GM23338 (cell line): ENCODE measurements around the gene AFF3. TPM values are rescaled to one million over a fixed set of nuclear protein-coding genes. Genes with fewer than 3 reads are reported as not detected.

Experiments
- ATAC-seq: fragments of 200-7000 bp; cut with Tn5 transposase; 3 replicates; pipeline ENCODE4 v1.9.1; 2020
- DNase-seq: peaks from one replicate; pipeline ENCODE4 v3.0.0-alpha.2; 2015; ENCODE audit warnings: low spot score
- H2AFZ ChIP-seq: fragments of 200-600 bp; sonication (generic); 2 replicates; pipeline ENCODE4 v1.8.0; 2016; ENCODE audit warnings: antibody characterized with exemption, mild to moderate bottlenecking, moderate library complexity
- H3F3A ChIP-seq: fragments of 200-600 bp; sonication (generic); replicated peaks from 2 replicates; pipeline ENCODE4 v1.8.0; 2017; ENCODE audit warnings: antibody characterized with exemption, mixed run types, low read depth
- H3K27ac ChIP-seq: fragments of 200-600 bp; sonication (generic); 2 replicates; pipeline ENCODE4 v1.6.1; 2016; ENCODE audit warnings: low read depth
- H3K27me3 ChIP-seq: fragments of 200-600 bp; sonication (generic); 2 replicates; pipeline ENCODE4 v1.8.0; 2016; ENCODE audit warnings: mild to moderate bottlenecking, mixed run types, moderate library complexity; ENCODE audit not compliant: insufficient read depth
- H3K36me3 ChIP-seq: fragments of 200-600 bp; sonication (generic); 2 replicates; pipeline ENCODE4 v1.8.0; 2016; ENCODE audit warnings: mild to moderate bottlenecking; ENCODE audit not compliant: insufficient read depth
- H3K4me1 ChIP-seq: fragments of 200-600 bp; sonication (generic); 2 replicates; pipeline ENCODE4 v1.8.0; 2016; ENCODE audit warnings: mild to moderate bottlenecking, moderate library complexity; ENCODE audit not compliant: insufficient read depth
- H3K4me2 ChIP-seq: fragments of 200-600 bp; sonication (generic); 2 replicates; pipeline ENCODE4 v1.7.1; 2017; ENCODE audit warnings: mixed run types
- H3K4me3 ChIP-seq: fragments of 200-600 bp; sonication (generic); 2 replicates; pipeline ENCODE4 v1.6.1; 2016; ENCODE audit warnings: mixed run types
- H3K79me2 ChIP-seq: fragments of 200-600 bp; sonication (generic); replicated peaks from 2 replicates; pipeline ENCODE4 v1.8.0; 2017; ENCODE audit warnings: mild to moderate bottlenecking; ENCODE audit not compliant: insufficient read depth
- H3K9me2 ChIP-seq: fragments of 200-600 bp; sonication (generic); 2 replicates; pipeline ENCODE4 v1.8.0; 2017; ENCODE audit not compliant: insufficient read depth
- H4K20me1 ChIP-seq: fragments of 200-600 bp; sonication (generic); replicated peaks from 2 replicates; pipeline ENCODE4 v1.8.0; 2017; ENCODE audit warnings: mild to moderate bottlenecking; ENCODE audit not compliant: insufficient read depth
- H3K27ac Mint-ChIP-seq: 2 replicates; pipeline ENCODE4 v1.8.0; 2020; ENCODE audit warnings: inconsistent platforms, mild to moderate bottlenecking, moderate library complexity, mixed read lengths
- H3K27me3 Mint-ChIP-seq: 3 replicates; pipeline ENCODE4 v1.8.0; 2022; ENCODE audit warnings: low read depth, mild to moderate bottlenecking, moderate library complexity, mixed read lengths, inconsistent platforms; ENCODE audit not compliant: insufficient read depth, poor library complexity
- H3K36me3 Mint-ChIP-seq: 3 replicates; pipeline ENCODE4 v1.8.0; 2021; ENCODE audit warnings: low read depth, mild to moderate bottlenecking, inconsistent platforms, moderate library complexity, mixed read lengths
- H3K4me1 Mint-ChIP-seq: 3 replicates; pipeline ENCODE4 v1.8.0; 2020; ENCODE audit warnings: mild to moderate bottlenecking, inconsistent platforms, mixed read lengths
- H3K4me3 Mint-ChIP-seq: 3 replicates; pipeline ENCODE4 v1.8.0; 2021; ENCODE audit warnings: moderate library complexity, mild to moderate bottlenecking, inconsistent platforms, mixed read lengths
- H3K9me3 Mint-ChIP-seq: 3 replicates; pipeline ENCODE4 v1.8.0; 2020; ENCODE audit warnings: moderate library complexity, mild to moderate bottlenecking, inconsistent platforms, mixed read lengths
- CREB1 ChIP-seq: fragments of 250-450 bp; sonication (Bioruptor Pico); IDR thresholded peaks from 2 replicates; pipeline ENCODE4 v1.5.0; 2020; ENCODE audit warnings: low read depth, mild to moderate bottlenecking, moderate library complexity
- EZH2 ChIP-seq: fragments of 200-600 bp; sonication (generic); IDR thresholded peaks from one replicate; pipeline ENCODE4 v1.8.0; 2017; ENCODE audit warnings: antibody characterized with exemption, mild to moderate bottlenecking, low read depth; ENCODE audit not compliant: unreplicated experiment
- EZH2phosphoT487 ChIP-seq: fragments of 200-600 bp; sonication (generic); IDR thresholded peaks from one replicate; pipeline ENCODE4 v1.8.1; 2018; ENCODE audit warnings: antibody characterized with exemption; ENCODE audit not compliant: unreplicated experiment
- JUNB ChIP-seq: IDR thresholded peaks from one replicate; pipeline ENCODE4 v1.6.1; 2016; ENCODE audit warnings: antibody characterized with exemption; ENCODE audit not compliant: unreplicated experiment
- NANOG ChIP-seq: IDR thresholded peaks from 2 replicates; pipeline ENCODE4 v1.6.1; 2016; ENCODE audit warnings: antibody characterized with exemption, borderline replicate concordance
- POLR2AphosphoS5 ChIP-seq: IDR thresholded peaks from 2 replicates; pipeline ENCODE4 v1.6.1; 2016; ENCODE audit warnings: antibody characterized with exemption, low read depth
- STAT1 ChIP-seq: IDR thresholded peaks from one replicate; pipeline ENCODE4 v1.6.1; 2016; ENCODE audit warnings: antibody characterized with exemption; ENCODE audit not compliant: unreplicated experiment
- ZNF114 ChIP-seq: fragments of 250-450 bp; sonication (Bioruptor Pico); IDR thresholded peaks from 2 replicates; pipeline ENCODE4 v1.5.0; 2020; ENCODE audit warnings: mild to moderate bottlenecking, moderate library complexity
- ZNF331 ChIP-seq: fragments of 250-450 bp; sonication (Bioruptor Pico); IDR thresholded peaks from 2 replicates; pipeline ENCODE4 v1.5.0; 2020; ENCODE audit warnings: low read depth, mild to moderate bottlenecking, moderate library complexity
- polyA plus RNA-seq: library from polyadenylated mRNA; unstranded; fragments of >200 nt; fragmentation: Nextera tagmentation; extraction: Ambion mirVana; gene quantifications from 2 replicates; pipeline ENCODE4 v1.2.1, GENCODE V29; 2016
- total RNA-seq: library from RNA; depleted of rRNA; stranded (reverse); fragments of >200 nt; shearing (Covaris generic); gene quantifications from 2 replicates; pipeline ENCODE4 v1.2.3, GENCODE V29; 2014
- TF ChIP-seq, protein P1 (sequence below): fragments of 250-450 bp; sonication (Bioruptor Pico); IDR thresholded peaks from 2 replicates; pipeline ENCODE4 v1.5.0; 2020; ENCODE audit warnings: mild to moderate bottlenecking, moderate library complexity
- TF ChIP-seq, protein P2 (sequence below): IDR thresholded peaks from 2 replicates; pipeline ENCODE4 v1.6.1; 2016; ENCODE audit warnings: antibody characterized with exemption
- TF ChIP-seq, protein P3 (sequence below), 2 experiments: fragments of 200-600 bp in 1 of 2; sonication (generic) in 1 of 2; conservative IDR thresholded peaks; 2 replicates each; pipeline versions ENCODE4 v1.5.1 to v1.6.1; 2016 to 2017; ENCODE audit warnings: antibody characterized with exemption in 2 of 2, low read depth in 2 of 2, mild to moderate bottlenecking in 2 of 2, moderate library complexity in 1 of 2
- TF ChIP-seq, protein P4 (sequence below): IDR thresholded peaks from one replicate; pipeline ENCODE4 v1.6.1; 2018; ENCODE audit warnings: antibody characterized with exemption; ENCODE audit not compliant: unreplicated experiment

Gene AFF3
- total and polyA plus RNA-seq, 2 experiments from 2014 or later, result 0.73 to 1.4 TPM

DNA sequence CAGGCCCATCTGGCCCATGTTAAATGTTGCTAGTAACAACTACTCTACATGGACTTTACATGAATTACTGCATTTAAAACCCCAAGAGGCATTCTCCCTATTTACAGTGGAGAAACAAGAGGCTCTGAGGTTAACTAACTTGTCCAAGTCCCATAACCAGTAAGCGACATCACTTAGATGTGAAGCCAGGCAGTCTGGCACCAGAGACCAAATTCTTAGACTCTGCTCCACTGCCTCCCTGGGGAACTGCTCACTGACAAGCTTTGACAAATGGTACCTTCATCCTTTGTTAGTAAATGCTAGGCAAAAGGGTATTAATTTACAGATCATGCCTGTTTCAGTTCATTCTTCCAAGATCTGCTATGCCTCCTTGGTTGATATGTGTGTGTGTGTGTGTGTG is 124.8 kb downstream of the AFF3 start:
- Histone ChIP-seq H3K79me2 (no peaks in the 10 kb centered on the region), H3K27me3 (no peaks in the 10 kb centered on the region), H3K36me3 (no peaks in the 10 kb centered on the region), H3K4me3 (no peak overlapping the region), H3F3A (no peaks in the 10 kb centered on the region), H3K27ac (no peak overlapping the region), H3K9me2 (no peaks in the 10 kb centered on the region), H3K4me1 (no peaks in the 10 kb centered on the region), H3K4me2 (no peak overlapping the region), H4K20me1 (no peaks in the 10 kb centered on the region), H2AFZ (no peak overlapping the region)
- no peak overlapping the region for H3K4me3 Mint-ChIP-seq
- H3K27ac Mint-ChIP-seq, result no peak overlapping the region
- no peaks in the 10 kb centered on the region for H3K9me3 Mint-ChIP-seq
- H3K36me3 Mint-ChIP-seq, result no peaks in the 10 kb centered on the region
- ATAC-seq (no peak), DNase-seq (no peak)
- TF ChIP-seq, protein P1, sequence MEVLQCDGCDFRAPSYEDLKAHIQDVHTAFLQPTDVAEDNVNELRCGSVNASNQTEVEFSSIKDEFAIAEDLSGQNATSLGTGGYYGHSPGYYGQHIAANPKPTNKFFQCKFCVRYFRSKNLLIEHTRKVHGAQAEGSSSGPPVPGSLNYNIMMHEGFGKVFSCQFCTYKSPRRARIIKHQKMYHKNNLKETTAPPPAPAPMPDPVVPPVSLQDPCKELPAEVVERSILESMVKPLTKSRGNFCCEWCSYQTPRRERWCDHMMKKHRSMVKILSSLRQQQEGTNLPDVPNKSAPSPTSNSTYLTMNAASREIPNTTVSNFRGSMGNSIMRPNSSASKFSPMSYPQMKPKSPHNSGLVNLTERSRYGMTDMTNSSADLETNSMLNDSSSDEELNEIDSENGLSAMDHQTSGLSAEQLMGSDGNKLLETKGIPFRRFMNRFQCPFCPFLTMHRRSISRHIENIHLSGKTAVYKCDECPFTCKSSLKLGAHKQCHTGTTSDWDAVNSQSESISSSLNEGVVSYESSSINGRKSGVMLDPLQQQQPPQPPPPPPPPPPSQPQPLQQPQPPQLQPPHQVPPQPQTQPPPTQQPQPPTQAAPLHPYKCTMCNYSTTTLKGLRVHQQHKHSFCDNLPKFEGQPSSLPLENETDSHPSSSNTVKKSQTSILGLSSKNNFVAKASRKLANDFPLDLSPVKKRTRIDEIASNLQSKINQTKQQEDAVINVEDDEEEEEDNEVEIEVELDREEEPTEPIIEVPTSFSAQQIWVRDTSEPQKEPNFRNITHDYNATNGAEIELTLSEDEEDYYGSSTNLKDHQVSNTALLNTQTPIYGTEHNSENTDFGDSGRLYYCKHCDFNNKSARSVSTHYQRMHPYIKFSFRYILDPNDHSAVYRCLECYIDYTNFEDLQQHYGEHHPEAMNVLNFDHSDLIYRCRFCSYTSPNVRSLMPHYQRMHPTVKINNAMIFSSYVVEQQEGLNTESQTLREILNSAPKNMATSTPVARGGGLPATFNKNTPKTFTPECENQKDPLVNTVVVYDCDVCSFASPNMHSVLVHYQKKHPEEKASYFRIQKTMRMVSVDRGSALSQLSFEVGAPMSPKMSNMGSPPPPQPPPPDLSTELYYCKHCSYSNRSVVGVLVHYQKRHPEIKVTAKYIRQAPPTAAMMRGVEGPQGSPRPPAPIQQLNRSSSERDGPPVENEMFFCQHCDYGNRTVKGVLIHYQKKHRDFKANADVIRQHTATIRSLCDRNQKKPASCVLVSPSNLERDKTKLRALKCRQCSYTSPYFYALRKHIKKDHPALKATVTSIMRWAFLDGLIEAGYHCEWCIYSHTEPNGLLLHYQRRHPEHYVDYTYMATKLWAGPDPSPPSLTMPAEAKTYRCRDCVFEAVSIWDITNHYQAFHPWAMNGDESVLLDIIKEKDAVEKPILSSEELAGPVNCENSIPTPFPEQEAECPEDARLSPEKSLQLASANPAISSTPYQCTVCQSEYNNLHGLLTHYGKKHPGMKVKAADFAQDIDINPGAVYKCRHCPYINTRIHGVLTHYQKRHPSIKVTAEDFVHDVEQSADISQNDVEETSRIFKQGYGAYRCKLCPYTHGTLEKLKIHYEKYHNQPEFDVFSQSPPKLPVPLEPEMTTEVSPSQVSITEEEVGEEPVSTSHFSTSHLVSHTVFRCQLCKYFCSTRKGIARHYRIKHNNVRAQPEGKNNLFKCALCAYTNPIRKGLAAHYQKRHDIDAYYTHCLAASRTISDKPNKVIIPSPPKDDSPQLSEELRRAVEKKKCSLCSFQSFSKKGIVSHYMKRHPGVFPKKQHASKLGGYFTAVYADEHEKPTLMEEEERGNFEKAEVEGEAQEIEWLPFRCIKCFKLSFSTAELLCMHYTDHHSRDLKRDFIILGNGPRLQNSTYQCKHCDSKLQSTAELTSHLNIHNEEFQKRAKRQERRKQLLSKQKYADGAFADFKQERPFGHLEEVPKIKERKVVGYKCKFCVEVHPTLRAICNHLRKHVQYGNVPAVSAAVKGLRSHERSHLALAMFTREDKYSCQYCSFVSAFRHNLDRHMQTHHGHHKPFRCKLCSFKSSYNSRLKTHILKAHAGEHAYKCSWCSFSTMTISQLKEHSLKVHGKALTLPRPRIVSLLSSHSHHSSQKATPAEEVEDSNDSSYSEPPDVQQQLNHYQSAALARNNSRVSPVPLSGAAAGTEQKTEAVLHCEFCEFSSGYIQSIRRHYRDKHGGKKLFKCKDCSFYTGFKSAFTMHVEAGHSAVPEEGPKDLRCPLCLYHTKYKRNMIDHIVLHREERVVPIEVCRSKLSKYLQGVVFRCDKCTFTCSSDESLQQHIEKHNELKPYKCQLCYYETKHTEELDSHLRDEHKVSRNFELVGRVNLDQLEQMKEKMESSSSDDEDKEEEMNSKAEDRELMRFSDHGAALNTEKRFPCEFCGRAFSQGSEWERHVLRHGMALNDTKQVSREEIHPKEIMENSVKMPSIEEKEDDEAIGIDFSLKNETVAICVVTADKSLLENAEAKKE (CRISPR knock-in tag), result no peak
- TF ChIP-seq, protein P2, sequence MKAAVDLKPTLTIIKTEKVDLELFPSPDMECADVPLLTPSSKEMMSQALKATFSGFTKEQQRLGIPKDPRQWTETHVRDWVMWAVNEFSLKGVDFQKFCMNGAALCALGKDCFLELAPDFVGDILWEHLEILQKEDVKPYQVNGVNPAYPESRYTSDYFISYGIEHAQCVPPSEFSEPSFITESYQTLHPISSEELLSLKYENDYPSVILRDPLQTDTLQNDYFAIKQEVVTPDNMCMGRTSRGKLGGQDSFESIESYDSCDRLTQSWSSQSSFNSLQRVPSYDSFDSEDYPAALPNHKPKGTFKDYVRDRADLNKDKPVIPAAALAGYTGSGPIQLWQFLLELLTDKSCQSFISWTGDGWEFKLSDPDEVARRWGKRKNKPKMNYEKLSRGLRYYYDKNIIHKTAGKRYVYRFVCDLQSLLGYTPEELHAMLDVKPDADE, result no peak
- TF ChIP-seq EZH2phosphoT487 (no peak), NANOG (no peak), JUNB (no peak), ZNF114 (CRISPR knock-in tag) (no peak), ZNF331 (CRISPR knock-in tag) (no peak), CREB1 (CRISPR knock-in tag) (no peak), POLR2AphosphoS5 (no peak), EZH2 (no peak), STAT1 (no peak)
- TF ChIP-seq, protein P3, sequence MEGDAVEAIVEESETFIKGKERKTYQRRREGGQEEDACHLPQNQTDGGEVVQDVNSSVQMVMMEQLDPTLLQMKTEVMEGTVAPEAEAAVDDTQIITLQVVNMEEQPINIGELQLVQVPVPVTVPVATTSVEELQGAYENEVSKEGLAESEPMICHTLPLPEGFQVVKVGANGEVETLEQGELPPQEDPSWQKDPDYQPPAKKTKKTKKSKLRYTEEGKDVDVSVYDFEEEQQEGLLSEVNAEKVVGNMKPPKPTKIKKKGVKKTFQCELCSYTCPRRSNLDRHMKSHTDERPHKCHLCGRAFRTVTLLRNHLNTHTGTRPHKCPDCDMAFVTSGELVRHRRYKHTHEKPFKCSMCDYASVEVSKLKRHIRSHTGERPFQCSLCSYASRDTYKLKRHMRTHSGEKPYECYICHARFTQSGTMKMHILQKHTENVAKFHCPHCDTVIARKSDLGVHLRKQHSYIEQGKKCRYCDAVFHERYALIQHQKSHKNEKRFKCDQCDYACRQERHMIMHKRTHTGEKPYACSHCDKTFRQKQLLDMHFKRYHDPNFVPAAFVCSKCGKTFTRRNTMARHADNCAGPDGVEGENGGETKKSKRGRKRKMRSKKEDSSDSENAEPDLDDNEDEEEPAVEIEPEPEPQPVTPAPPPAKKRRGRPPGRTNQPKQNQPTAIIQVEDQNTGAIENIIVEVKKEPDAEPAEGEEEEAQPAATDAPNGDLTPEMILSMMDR (conservative IDR thresholded peaks at IDR 0.05; ENCODE audit: low read depth in 2 of 2), result no peak
- TF ChIP-seq, protein P4, sequence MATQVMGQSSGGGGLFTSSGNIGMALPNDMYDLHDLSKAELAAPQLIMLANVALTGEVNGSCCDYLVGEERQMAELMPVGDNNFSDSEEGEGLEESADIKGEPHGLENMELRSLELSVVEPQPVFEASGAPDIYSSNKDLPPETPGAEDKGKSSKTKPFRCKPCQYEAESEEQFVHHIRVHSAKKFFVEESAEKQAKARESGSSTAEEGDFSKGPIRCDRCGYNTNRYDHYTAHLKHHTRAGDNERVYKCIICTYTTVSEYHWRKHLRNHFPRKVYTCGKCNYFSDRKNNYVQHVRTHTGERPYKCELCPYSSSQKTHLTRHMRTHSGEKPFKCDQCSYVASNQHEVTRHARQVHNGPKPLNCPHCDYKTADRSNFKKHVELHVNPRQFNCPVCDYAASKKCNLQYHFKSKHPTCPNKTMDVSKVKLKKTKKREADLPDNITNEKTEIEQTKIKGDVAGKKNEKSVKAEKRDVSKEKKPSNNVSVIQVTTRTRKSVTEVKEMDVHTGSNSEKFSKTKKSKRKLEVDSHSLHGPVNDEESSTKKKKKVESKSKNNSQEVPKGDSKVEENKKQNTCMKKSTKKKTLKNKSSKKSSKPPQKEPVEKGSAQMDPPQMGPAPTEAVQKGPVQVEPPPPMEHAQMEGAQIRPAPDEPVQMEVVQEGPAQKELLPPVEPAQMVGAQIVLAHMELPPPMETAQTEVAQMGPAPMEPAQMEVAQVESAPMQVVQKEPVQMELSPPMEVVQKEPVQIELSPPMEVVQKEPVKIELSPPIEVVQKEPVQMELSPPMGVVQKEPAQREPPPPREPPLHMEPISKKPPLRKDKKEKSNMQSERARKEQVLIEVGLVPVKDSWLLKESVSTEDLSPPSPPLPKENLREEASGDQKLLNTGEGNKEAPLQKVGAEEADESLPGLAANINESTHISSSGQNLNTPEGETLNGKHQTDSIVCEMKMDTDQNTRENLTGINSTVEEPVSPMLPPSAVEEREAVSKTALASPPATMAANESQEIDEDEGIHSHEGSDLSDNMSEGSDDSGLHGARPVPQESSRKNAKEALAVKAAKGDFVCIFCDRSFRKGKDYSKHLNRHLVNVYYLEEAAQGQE, result no peak
- H3K27me3 Mint-ChIP-seq, result peaks cover 7% of the 10 kb centered on the region
- peaks cover 9% of the 10 kb centered on the region; the same call in 2 of the 3 replicates for H3K4me1 Mint-ChIP-seq
